BLaER1 (cell line): ENCODE results near the gene UBE2O.

Experiments
- H3K27ac ChIP-seq: shearing (Covaris generic); formaldehyde crosslinking; 2 replicates; pipeline ENCODE4 v1.8.1; 2022
- H3K27me3 ChIP-seq: shearing (Covaris generic); formaldehyde crosslinking; 2 replicates; pipeline ENCODE4 v1.8.1; 2022
- H3K36me3 ChIP-seq: shearing (Covaris generic); formaldehyde crosslinking; 2 replicates; pipeline ENCODE4 v1.8.1; 2022
- H3K4me1 ChIP-seq: shearing (Covaris generic); formaldehyde crosslinking; 2 replicates; pipeline ENCODE4 v1.8.1; 2022
- H3K4me2 ChIP-seq: shearing (Covaris generic); formaldehyde crosslinking; 2 replicates; pipeline ENCODE4 v1.8.1; 2022
- H3K4me3 ChIP-seq: shearing (Covaris generic); formaldehyde crosslinking; 2 replicates; pipeline ENCODE4 v1.8.1; 2022
- H3K9ac ChIP-seq: shearing (Covaris generic); formaldehyde crosslinking; 2 replicates; pipeline ENCODE4 v1.8.1; 2022
- H3K9me3 ChIP-seq: shearing (Covaris generic); formaldehyde crosslinking; 2 replicates; pipeline ENCODE4 v1.8.1; 2022
- H4K20me1 ChIP-seq: shearing (Covaris generic); formaldehyde crosslinking; 2 replicates; pipeline ENCODE4 v1.8.1; 2022
- Cebpa-rat ChIP-seq: shearing (Covaris generic); IDR thresholded peaks from 2 replicates; pipeline ENCODE4 v1.8.1; 2022

The UBE2O gene

GRCh38 chr17:76395980-76396379 is 57.0 kb downstream of the UBE2O start:
- Histone ChIP-seq H3K4me2 (no peak overlapping the region), H3K4me3 (no peak overlapping the region), H4K20me1 (peaks cover 45% of the 10 kb centered on the region), H3K27me3 (no peaks in the 10 kb centered on the region), H3K4me1 (no peaks in the 10 kb centered on the region), H3K9ac (no peak overlapping the region), H3K9me3 (no peaks in the 10 kb centered on the region), H3K27ac (no peak overlapping the region), H3K36me3 (peaks cover 99% of the 10 kb centered on the region)
- TF ChIP-seq Cebpa-rat = no peak

DNA sequence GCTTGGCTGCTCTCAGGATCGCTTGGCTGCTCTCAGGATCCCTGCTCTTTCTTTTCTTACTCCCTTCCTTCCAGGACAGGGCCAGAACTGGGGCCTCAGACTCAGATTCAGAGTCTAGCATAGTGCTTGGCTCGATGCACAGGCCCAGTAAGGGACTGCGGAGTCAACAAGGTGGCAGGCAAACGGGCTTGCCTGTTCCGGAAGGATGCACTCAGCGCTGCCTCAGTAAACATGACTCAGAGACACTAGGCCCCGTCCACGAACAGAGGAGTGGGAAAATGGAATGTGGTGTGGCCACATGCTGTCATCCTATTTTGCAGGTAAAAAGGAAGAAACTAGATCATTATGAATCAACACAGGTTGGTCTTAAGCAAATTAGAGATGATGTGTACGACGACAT is 58.8 kb downstream of the UBE2O start:
- H3K4me3 ChIP-seq = no peak overlapping the region
- no peak overlapping the region for H3K4me2 ChIP-seq
- H4K20me1 ChIP-seq = peaks cover 47% of the 10 kb centered on the region
- TF ChIP-seq Cebpa-rat = no peak
- H3K4me1 ChIP-seq = peaks cover 6% of the 10 kb centered on the region; the same call in 1 of the 2 replicates
- H3K27me3 ChIP-seq = no peaks in the 10 kb centered on the region
- no peaks in the 10 kb centered on the region for H3K9me3 ChIP-seq
- no peak overlapping the region for H3K9ac ChIP-seq
- no peak overlapping the region for H3K27ac ChIP-seq
- peaks cover 94% of the 10 kb centered on the region for H3K36me3 ChIP-seq

DNA sequence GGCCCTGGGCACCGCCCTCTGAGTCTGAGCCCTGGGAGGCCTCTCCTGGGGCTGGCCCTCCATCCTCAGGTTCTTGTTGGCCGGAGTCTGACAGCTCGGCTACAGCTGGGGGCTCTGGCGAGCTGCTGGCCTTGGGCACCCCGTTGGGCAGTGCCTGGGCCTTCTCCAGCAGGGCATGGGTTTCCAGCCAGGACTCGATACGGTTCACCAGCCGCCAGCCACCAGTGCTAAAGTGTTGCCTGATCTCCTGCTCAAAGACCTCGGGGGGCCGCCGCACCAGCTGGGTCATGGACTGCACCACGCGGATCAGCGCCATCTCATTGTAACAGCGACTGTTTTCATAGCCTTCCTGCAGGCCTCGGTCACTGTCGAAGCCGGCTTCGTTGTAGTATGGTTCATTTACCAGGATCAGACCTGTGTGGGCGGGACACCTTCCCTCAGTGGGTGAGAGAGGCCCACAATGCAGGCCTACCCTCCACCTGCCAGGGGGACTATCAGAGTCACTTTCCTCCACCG is 61.7 kb downstream of the UBE2O start:
- Histone ChIP-seq H4K20me1 (peaks cover 38% of the 10 kb centered on the region), H3K27ac (no peak overlapping the region), H3K9me3 (no peaks in the 10 kb centered on the region), H3K4me1 (peaks cover 27% of the 10 kb centered on the region), H3K4me2 (no peak overlapping the region), H3K27me3 (peaks cover 3% of the 10 kb centered on the region), H3K4me3 (no peak overlapping the region), H3K9ac (no peak overlapping the region), H3K36me3 (peaks cover 72% of the 10 kb centered on the region)
- no peak for TF ChIP-seq Cebpa-rat

DNA sequence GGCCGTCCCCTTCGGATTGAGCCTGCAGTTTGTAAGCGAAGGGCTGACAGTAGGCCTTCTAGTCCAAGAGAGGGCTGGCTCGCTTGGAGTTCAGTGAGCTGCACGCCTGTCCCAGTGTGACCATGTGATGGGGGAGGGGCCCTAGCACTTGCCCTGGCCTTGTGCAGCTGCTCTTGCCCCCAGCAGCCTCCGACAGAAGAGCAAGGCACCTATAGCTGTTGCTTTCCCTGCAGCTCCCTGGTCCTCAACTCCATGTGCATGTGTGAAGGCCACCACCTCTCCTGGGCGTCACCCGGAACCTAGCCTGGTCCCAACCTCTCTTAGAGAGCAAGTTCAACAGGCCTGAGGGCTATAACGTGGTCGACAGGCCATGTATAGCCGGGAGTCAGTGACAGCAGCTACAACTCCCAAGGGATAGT is 62.9 kb downstream of the UBE2O start:
- TF ChIP-seq Cebpa-rat = no peak
- no peaks in the 10 kb centered on the region for H3K9me3 ChIP-seq
- H3K4me1 ChIP-seq = peaks cover 40% of the 10 kb centered on the region
- H3K4me3 ChIP-seq = no peak overlapping the region
- peaks cover 44% of the 10 kb centered on the region for H4K20me1 ChIP-seq
- no peak overlapping the region for H3K9ac ChIP-seq
- peaks cover 59% of the 10 kb centered on the region for H3K36me3 ChIP-seq
- no peak overlapping the region for H3K27ac ChIP-seq
- H3K27me3 ChIP-seq = peaks cover 16% of the 10 kb centered on the region
- no peak overlapping the region for H3K4me2 ChIP-seq

DNA sequence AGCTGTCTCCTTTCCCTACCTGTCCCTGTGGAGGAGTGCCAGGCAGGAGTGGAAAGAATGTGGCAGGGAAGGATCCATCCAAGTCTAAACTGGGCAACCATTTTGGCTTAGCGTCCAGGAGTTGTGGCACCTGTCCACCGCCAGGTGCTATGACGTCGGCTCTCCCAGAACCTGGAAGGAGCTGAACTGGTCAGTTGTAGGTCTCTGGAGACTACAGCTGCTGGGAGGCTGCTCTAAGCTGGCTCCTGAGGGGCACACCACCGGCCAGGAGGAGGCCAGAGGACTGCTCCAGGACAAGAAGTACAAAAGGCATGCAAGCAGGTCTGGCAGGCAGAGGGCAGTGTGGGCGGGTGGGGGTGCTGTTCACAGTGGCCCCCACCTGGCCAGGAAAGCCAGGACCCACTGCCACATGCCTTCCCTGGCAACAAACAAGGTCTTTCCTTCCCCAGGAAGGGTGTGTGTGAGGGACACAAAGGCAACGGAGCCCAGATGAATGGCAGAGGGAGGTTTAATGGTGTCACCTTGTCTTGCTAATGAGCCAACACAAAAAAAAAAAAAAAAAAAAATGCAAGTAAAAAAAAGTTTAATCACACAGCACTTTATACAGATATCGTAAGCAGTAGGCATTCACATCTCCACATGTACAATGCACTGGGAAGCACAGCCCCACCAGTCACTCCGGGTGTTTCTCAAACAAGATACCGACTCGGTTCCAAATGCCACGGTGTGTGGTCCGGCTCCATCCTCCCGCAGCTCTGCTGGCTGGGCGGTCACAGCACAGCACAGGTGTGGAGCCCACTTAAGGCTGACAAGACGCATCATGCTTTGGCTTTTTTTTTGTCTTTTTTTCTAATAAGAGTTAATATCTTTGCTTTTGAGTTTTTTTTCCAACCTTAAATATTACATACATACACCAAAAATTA is 63.7 kb downstream of the UBE2O start:
- TF ChIP-seq Cebpa-rat = no peak
- Histone ChIP-seq H3K9ac (no peak overlapping the region), H3K27ac (no peak overlapping the region)

GRCh38 chr17:76386966-76387765 is 65.8 kb downstream of the UBE2O start:
- Histone ChIP-seq H3K4me1 (peaks cover 66% of the 10 kb centered on the region), H3K9ac (no peak overlapping the region), H3K27me3 (peaks cover 44% of the 10 kb centered on the region), H3K27ac (no peak overlapping the region), H3K4me3 (no peak overlapping the region), H3K36me3 (peaks cover 31% of the 10 kb centered on the region), H4K20me1 (peaks cover 49% of the 10 kb centered on the region), H3K9me3 (no peaks in the 10 kb centered on the region), H3K4me2 (peak overlapping the region; percentile 99)
- no peak for TF ChIP-seq Cebpa-rat

More for the DNA sequence above, 63.7 kb downstream of the UBE2O start:
- Histone ChIP-seq H3K4me1 (peaks cover 47% of the 10 kb centered on the region), H4K20me1 (peaks cover 48% of the 10 kb centered on the region), H3K9me3 (no peaks in the 10 kb centered on the region), H3K4me3 (no peak overlapping the region), H3K36me3 (peaks cover 51% of the 10 kb centered on the region), H3K4me2 (no peak overlapping the region), H3K27me3 (peaks cover 23% of the 10 kb centered on the region)

DNA sequence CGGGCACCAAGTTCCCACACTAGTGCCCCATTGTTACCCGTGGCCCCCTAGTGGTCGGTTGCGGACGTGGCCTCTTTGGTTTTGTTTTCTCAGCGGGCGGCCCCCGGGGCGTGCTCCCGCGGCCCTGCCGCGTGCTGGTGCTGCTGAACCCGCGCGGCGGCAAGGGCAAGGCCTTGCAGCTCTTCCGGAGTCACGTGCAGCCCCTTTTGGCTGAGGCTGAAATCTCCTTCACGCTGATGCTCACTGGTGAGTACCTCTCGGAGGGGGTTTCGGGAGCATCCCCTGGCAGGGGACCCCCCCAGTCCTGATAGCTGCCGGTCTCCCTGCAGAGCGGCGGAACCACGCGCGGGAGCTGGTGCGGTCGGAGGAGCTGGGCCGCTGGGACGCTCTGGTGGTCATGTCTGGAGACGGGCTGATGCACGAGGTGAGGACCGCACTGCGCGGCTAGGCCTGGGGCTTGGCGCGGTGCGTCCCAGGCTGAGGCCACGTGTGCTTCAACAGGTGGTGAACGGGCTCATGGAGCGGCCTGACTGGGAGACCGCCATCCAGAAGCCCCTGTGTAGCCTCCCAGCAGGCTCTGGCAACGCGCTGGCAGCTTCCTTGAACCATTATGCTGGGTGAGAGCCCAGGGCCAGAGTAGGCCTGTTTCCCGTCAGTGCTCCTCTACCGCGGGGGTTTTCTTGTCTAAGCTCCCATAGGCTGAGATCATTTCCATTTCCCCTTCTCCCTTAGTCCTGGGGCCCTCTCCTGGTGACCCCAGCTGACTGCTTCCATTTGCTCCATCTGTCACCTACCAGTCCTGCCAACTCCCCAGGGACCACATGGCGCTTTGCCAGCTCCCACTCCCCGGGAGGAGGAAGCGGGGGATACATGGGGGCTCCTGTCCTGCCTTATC is 66.8 kb downstream of the UBE2O start:
- Histone ChIP-seq H3K9ac (no peak overlapping the region), H3K9me3 (no peaks in the 10 kb centered on the region), H3K4me2 (peak overlapping the region; percentile 99), H3K36me3 (peaks cover 22% of the 10 kb centered on the region), H3K27me3 (peaks cover 54% of the 10 kb centered on the region), H3K27ac (no peak overlapping the region), H3K4me3 (peak overlapping the region; percentile 73), H3K4me1 (peaks cover 72% of the 10 kb centered on the region), H4K20me1 (peaks cover 57% of the 10 kb centered on the region)
- TF ChIP-seq Cebpa-rat = no peak

GRCh38 chr17:76384987-76385891 is 67.7 kb downstream of the UBE2O start:
- Histone ChIP-seq H3K4me1 (peaks cover 71% of the 10 kb centered on the region), H3K9ac (peak overlapping the region; percentile 74), H3K4me3 (peak overlapping the region; percentile 73), H3K4me2 (peak overlapping the region; percentile 99), H3K27me3 (peaks cover 63% of the 10 kb centered on the region), H3K36me3 (peaks cover 13% of the 10 kb centered on the region), H3K9me3 (no peaks in the 10 kb centered on the region), H3K27ac (peak overlapping the region; percentile 72; the same call in 1 of the 2 replicates), H4K20me1 (peaks cover 51% of the 10 kb centered on the region)
- no peak for TF ChIP-seq Cebpa-rat
